HCT116 (cell line): ENCODE data around the gene SLC24A3.

Experiments used
- EGR1 ChIP-seq: IDR thresholded peaks from 2 replicates; pipeline ENCODE4 v1.6.1; 2012; ENCODE audit warnings: low read depth
- EZH2 ChIP-seq: fragments of 200-600 bp; sonication (generic); IDR thresholded peaks from 2 replicates; pipeline ENCODE4 v1.6.1; 2017; ENCODE audit warnings: antibody characterized with exemption, mixed run types
- EZH2phosphoT487 ChIP-seq: fragments of 200-600 bp; IDR thresholded peaks from 2 replicates; pipeline ENCODE4 v1.6.1; 2018; ENCODE audit warnings: antibody characterized with exemption, borderline replicate concordance
- POLR2A ChIP-seq: IDR thresholded peaks from 2 replicates; pipeline ENCODE4 v1.7.0; 2011; ENCODE audit warnings: borderline replicate concordance; ENCODE audit not compliant: insufficient read depth, insufficient read length; ENCODE audit errors: extremely low read depth
- POLR2AphosphoS5 ChIP-seq: IDR thresholded peaks from 2 replicates; pipeline ENCODE4 v1.6.1; 2011; ENCODE audit warnings: mild to moderate bottlenecking, low read depth, low read length, moderate library complexity
- RAD21 ChIP-seq: IDR thresholded peaks from 2 replicates; pipeline ENCODE4 v1.6.1; 2012; ENCODE audit warnings: low read depth, mild to moderate bottlenecking
- SIN3A ChIP-seq: IDR thresholded peaks from 2 replicates; pipeline ENCODE4 v1.6.1; 2012; ENCODE audit warnings: low read depth
- SRF ChIP-seq: IDR thresholded peaks from 2 replicates; pipeline ENCODE4 v1.6.1; 2012; ENCODE audit warnings: low read depth
- YY1 ChIP-seq: IDR thresholded peaks from 2 replicates; pipeline ENCODE4 v1.6.1; 2011; ENCODE audit warnings: low read length, low read depth, moderate library complexity, mild to moderate bottlenecking; ENCODE audit not compliant: insufficient replicate concordance; ENCODE audit errors: extremely low read depth
- TF ChIP-seq, protein P1 (sequence below), 3 experiments: fragments of 200-600 bp in 1 of 3; sonication (generic) in 1 of 3; IDR thresholded peaks in 2 of 3; conservative IDR thresholded peaks in 1 of 3; 2 replicates each; pipeline ENCODE4 v1.5.1; 2012 to 2017; ENCODE audit warnings: low read depth in 2 of 3, low read length in 2 of 3, antibody characterized with exemption in 1 of 3, borderline replicate concordance in 1 of 3, control low read depth in 1 of 3, mild to moderate bottlenecking in 1 of 3, mixed read lengths in 1 of 3, mixed run types in 1 of 3, moderate library complexity in 1 of 3; ENCODE audit not compliant: insufficient read depth in 1 of 3

- TF ChIP-seq EZH2phosphoT487: no peak
- TF ChIP-seq RAD21: no peak
- TF ChIP-seq, protein P1, sequence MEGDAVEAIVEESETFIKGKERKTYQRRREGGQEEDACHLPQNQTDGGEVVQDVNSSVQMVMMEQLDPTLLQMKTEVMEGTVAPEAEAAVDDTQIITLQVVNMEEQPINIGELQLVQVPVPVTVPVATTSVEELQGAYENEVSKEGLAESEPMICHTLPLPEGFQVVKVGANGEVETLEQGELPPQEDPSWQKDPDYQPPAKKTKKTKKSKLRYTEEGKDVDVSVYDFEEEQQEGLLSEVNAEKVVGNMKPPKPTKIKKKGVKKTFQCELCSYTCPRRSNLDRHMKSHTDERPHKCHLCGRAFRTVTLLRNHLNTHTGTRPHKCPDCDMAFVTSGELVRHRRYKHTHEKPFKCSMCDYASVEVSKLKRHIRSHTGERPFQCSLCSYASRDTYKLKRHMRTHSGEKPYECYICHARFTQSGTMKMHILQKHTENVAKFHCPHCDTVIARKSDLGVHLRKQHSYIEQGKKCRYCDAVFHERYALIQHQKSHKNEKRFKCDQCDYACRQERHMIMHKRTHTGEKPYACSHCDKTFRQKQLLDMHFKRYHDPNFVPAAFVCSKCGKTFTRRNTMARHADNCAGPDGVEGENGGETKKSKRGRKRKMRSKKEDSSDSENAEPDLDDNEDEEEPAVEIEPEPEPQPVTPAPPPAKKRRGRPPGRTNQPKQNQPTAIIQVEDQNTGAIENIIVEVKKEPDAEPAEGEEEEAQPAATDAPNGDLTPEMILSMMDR (IDR thresholded peaks at IDR 0.05 in 2 of 3, conservative IDR thresholded peaks at IDR 0.05 in 1 of 3; ENCODE audit: borderline replicate concordance in 1 of 3, insufficient read depth in 1 of 3, low read depth in 2 of 3, low read length in 2 of 3): no peak
- no peak for TF ChIP-seq SRF
- TF ChIP-seq EZH2: no peak
- TF ChIP-seq POLR2A: no peak
- TF ChIP-seq YY1: no peak
- no peak for TF ChIP-seq POLR2AphosphoS5
- no peak for TF ChIP-seq EGR1
- TF ChIP-seq SIN3A: no peak
Measured at GRCh38 chr20:19397666-19398065, 185.2 kb downstream of the SLC24A3 start.
